ENCODE results near the gene LAMA3. TPM values are rescaled to one million over a fixed set of nuclear protein-coding genes. Genes with fewer than 3 reads are reported as not detected.

LAMA3 gene
- total and polyA plus RNA-seq, 12 donors: 0.89 to 5.3 (median 3.3) TPM

DNA sequence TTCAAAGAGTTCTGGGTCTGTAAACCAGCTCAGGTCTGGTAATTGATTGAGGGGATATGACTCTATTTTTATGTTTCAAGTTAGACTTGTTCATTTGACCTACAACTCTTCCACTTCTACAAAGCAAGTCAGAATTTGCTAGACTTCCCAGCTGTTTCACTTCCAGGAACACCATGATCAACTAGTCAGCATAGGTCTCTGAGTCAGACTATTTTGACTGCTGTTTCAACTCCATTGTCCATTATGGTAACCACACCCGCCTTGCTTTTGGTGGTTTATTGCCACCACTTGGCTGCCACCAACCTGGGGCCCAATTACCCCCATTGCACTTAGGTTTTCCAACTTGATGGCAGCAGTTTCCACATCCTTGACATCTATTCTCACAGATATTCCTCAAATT lies 116.6 kb downstream of the LAMA3 start:
- Histone ChIP-seq H3K4me1 (no peaks in the 10 kb centered on the region), H3K36me3 (peaks cover 0 to 9% (median 0%) of the 10 kb centered on the region in 9 donors), H3K4me3 (no peak overlapping the region), H3K27me3 (no peaks in the 10 kb centered on the region), H3K9me3 (no peaks in the 10 kb centered on the region), H3K27ac (no peak overlapping the region)
- ATAC-seq: no peak
- no peak for TF ChIP-seq CTCF (IDR thresholded peaks at IDR 0.05)
- 89 to 94% methylated on average over 1 of the region's 1 CpG for WGBS, 2 donors
- no peak for DNase-seq
- intact Hi-C loops (cut with DNase I): loop anchor here in 2 of 10 donors (5.0 to 10.0 kb wide), 2 partner anchors 179 to 181 kb away; no protein-coding TSS in a partner anchor

- intact Hi-C loops (cut with DNase I): loop anchor here in 2 of 10 donors (5.0 to 10.0 kb wide), 2 partner anchors 182 to 185 kb away; no protein-coding TSS in a partner anchor
- DNase-seq (no peak), ATAC-seq (no peak)
- 53 to 59% methylated on average over 3 of the region's 3 CpGs for WGBS, 2 donors
- Histone ChIP-seq H3K27me3 (no peaks in the 10 kb centered on the region), H3K4me3 (no peak overlapping the region), H3K9me3 (no peaks in the 10 kb centered on the region), H3K27ac (no peak overlapping the region), H3K4me1 (peaks cover 0 to 4% (median 0%) of the 10 kb centered on the region in 9 donors), H3K36me3 (peaks cover 0 to 10% (median 0%) of the 10 kb centered on the region in 9 donors)
- TF ChIP-seq CTCF (IDR thresholded peaks at IDR 0.05): no peak
These were observed 120.2 kb downstream of the LAMA3 start for GRCh38 chr18:23809415-23809814.

DNA sequence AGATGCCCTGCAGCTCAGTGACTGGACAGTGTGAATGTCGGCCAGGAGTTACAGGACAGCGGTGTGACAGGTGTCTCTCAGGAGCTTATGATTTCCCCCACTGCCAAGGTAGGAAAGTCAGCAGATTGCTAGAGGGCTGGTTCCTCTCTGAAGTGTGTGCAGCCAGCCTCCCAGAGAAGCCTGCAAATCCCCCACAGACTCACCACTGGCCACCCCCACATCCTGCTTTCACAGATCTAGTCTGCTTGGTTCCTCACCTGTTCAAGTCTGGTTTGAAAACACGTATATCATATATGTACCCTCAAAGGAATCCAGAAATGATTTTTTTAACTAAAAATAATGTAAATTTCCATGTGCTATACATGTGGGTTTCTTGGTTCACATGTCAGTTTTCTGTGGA lies 121.1 kb downstream of the LAMA3 start:
- H3K27me3 ChIP-seq: no peaks in the 10 kb centered on the region
- H3K4me3 ChIP-seq: no peak overlapping the region
- peaks cover 0 to 19% (median 0%) of the 10 kb centered on the region in 9 donors for H3K36me3 ChIP-seq
- DNase-seq: no peak
- H3K9me3 ChIP-seq: no peaks in the 10 kb centered on the region
- 90 to 96% methylated on average over 3 of the region's 3 CpGs for WGBS, 2 donors
- no peak overlapping the region for H3K27ac ChIP-seq
- intact Hi-C loops (cut with DNase I): loop anchor here in 8 of 10 donors (5.0 to 10.0 kb wide), 5 partner anchors 104 to 304 kb away; no protein-coding TSS in a partner anchor
- ATAC-seq: no peak
- no peak for TF ChIP-seq CTCF (IDR thresholded peaks at IDR 0.05)
- peaks cover 0 to 12% (median 0%) of the 10 kb centered on the region in 9 donors for H3K4me1 ChIP-seq

GRCh38 chr18:23811176-23811575 lies 121.9 kb downstream of the LAMA3 start:
- peaks cover 0 to 27% (median 0%) of the 10 kb centered on the region in 9 donors for H3K36me3 ChIP-seq
- TF ChIP-seq CTCF (IDR thresholded peaks at IDR 0.05): no peak
- H3K4me1 ChIP-seq: peaks cover 0 to 14% (median 0%) of the 10 kb centered on the region in 9 donors
- no peaks in the 10 kb centered on the region for H3K27me3 ChIP-seq
- H3K27ac ChIP-seq: no peak overlapping the region
- no peaks in the 10 kb centered on the region for H3K9me3 ChIP-seq
- 92 to 93% methylated on average over 3 of the region's 3 CpGs for whole genome bisulfite sequencing, 2 donors
- no peak for ATAC-seq
- no peak for DNase-seq
- H3K4me3 ChIP-seq: no peak overlapping the region
- intact Hi-C loops (cut with DNase I): loop anchor here in 8 of 10 donors (5.0 to 10.0 kb wide), 5 partner anchors 104 to 304 kb away; no protein-coding TSS in a partner anchor

All from heart right ventricle (tissue), 16 donors.